Osteoblast (primary cell): ENCODE results near the gene GGACT. TPM values are rescaled to one million over a fixed set of nuclear protein-coding genes. Genes with fewer than 3 reads are reported as not detected.

Experiments
- DNase-seq: peaks from one replicate; pipeline ENCODE4 v3.0.0; 2011; ENCODE audit warnings: low spot score, mixed read lengths; ENCODE audit not compliant: insufficient read length; ENCODE audit errors: missing footprints
- H2AFZ ChIP-seq: 2 replicates; pipeline ENCODE4 v1.6.0; 2011; ENCODE audit warnings: mild to moderate bottlenecking, low read length
- H3K27ac ChIP-seq: 2 replicates; pipeline ENCODE4 v1.5.1; 2011; ENCODE audit warnings: mild to moderate bottlenecking, low read depth, low read length, moderate library complexity
- H3K27me3 ChIP-seq: 2 replicates; pipeline ENCODE4 v1.6.0; 2012; ENCODE audit warnings: mild to moderate bottlenecking, control low read depth, inconsistent platforms, low read length, moderate library complexity; ENCODE audit not compliant: insufficient read depth
- H3K36me3 ChIP-seq: 2 replicates; pipeline ENCODE4 v1.5.1; 2011; ENCODE audit warnings: mild to moderate bottlenecking, low read length, control low read depth, moderate library complexity; ENCODE audit not compliant: insufficient read depth
- H3K4me1 ChIP-seq: 2 replicates; pipeline ENCODE4 v1.5.1; 2011; ENCODE audit warnings: mild to moderate bottlenecking, low read length, control low read depth, moderate library complexity; ENCODE audit not compliant: insufficient read depth
- H3K4me2 ChIP-seq: 2 replicates; pipeline ENCODE4 v1.6.0; 2011; ENCODE audit warnings: mild to moderate bottlenecking, low read length; ENCODE audit not compliant: insufficient read depth
- H3K4me3 ChIP-seq: fragments of 200-600 bp; sonication (generic); 3 replicates; pipeline ENCODE4 v1.5.1; 2012; ENCODE audit warnings: mild to moderate bottlenecking, low read length, inconsistent platforms; ENCODE audit not compliant: insufficient read depth
- H3K79me2 ChIP-seq: 2 replicates; pipeline ENCODE4 v1.6.0; 2012; ENCODE audit warnings: mild to moderate bottlenecking, low read length, control low read depth, inconsistent platforms; ENCODE audit not compliant: insufficient read depth
- H3K9me3 ChIP-seq: 2 replicates; pipeline ENCODE4 v1.5.1; 2011; ENCODE audit warnings: low read depth, low read length, control low read depth
- H4K20me1 ChIP-seq: 2 replicates; pipeline ENCODE4 v1.6.0; 2012; ENCODE audit warnings: mild to moderate bottlenecking, low read length, control low read depth; ENCODE audit not compliant: insufficient read depth
- total RNA-seq: library from RNA; depleted of rRNA; stranded (reverse); fragments of >200 nt; gene quantifications from 2 replicates; pipeline ENCODE4 v1.2.3, GENCODE V29; 2012
- TF ChIP-seq, protein P1 (sequence below): IDR thresholded peaks from 2 replicates; pipeline ENCODE4 v1.5.1; 2011; ENCODE audit warnings: mild to moderate bottlenecking, low read depth, low read length, moderate library complexity; ENCODE audit errors: extremely low read depth

Gene GGACT
- total RNA-seq, 1 donor = 7.6 TPM

DNA sequence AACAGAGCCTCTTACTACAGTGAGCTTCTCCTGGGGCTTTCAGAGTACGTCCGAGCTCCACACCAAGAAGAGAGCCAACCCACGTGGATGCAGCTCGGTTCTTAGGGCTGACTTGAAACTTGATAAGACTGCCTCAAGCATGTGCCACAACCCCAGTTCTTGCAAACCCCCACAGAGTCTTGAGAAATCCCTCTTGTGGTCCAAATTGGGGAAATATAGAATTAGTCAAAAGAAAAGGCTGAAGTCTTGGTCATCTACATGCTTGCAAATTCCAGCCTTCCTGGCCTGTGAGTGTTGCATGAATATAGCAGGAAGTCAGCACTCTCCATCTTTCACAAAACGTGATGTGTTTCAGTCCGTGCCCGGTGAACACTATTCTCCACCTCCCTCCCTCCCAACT lies 95.2 kb downstream of the GGACT start:
- Histone ChIP-seq H2AFZ (no peak overlapping the region), H3K9me3 (no peaks in the 10 kb centered on the region), H3K79me2 (no peaks in the 10 kb centered on the region), H3K27ac (no peak overlapping the region), H3K36me3 (no peaks in the 10 kb centered on the region), H3K4me2 (no peak overlapping the region), H3K27me3 (no peaks in the 10 kb centered on the region), H3K4me1 (peaks cover 6% of the 10 kb centered on the region), H4K20me1 (no peaks in the 10 kb centered on the region), H3K4me3 (no peak overlapping the region)
- TF ChIP-seq, protein P1, sequence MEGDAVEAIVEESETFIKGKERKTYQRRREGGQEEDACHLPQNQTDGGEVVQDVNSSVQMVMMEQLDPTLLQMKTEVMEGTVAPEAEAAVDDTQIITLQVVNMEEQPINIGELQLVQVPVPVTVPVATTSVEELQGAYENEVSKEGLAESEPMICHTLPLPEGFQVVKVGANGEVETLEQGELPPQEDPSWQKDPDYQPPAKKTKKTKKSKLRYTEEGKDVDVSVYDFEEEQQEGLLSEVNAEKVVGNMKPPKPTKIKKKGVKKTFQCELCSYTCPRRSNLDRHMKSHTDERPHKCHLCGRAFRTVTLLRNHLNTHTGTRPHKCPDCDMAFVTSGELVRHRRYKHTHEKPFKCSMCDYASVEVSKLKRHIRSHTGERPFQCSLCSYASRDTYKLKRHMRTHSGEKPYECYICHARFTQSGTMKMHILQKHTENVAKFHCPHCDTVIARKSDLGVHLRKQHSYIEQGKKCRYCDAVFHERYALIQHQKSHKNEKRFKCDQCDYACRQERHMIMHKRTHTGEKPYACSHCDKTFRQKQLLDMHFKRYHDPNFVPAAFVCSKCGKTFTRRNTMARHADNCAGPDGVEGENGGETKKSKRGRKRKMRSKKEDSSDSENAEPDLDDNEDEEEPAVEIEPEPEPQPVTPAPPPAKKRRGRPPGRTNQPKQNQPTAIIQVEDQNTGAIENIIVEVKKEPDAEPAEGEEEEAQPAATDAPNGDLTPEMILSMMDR = no peak
- no peak for DNase-seq

DNA sequence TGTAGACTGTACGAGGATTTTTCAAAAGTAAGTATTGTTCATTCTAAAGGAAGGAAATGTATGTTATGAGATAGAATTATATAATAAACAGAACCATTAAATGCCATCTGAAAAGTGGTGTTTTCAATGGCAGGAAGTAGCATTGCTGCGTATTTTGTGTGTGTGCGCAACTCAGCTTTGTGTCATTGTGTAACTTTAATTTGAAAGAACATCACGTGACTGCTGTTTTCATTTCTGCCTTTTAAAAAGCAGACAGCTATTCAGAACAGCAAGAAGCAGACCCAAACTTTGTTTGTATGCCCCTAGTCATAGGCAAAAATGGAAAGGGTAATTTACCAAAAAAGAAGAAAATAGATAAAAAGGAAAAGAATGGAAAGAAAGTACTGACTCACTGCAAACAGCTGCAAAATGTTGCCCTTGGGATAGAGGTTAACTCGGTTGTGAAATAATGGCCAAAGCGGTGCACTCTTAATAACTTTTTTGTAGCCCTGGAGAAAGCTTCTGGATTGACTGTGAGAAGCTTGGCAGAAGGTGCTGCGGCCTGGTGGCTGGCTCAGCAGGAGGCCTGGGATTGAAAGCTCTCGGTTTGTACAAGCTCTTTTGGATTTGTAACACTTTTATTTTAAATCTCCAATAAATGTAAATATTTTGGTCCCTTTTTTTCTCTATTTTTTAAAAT lies 97.3 kb downstream of the GGACT start:
- DNase-seq = no peak
- no peaks in the 10 kb centered on the region for H3K9me3 ChIP-seq
- no peaks in the 10 kb centered on the region for H3K79me2 ChIP-seq
- H3K4me3 ChIP-seq = no peak overlapping the region
- no peak overlapping the region for H2AFZ ChIP-seq
- H3K27me3 ChIP-seq = no peaks in the 10 kb centered on the region
- no peaks in the 10 kb centered on the region for H4K20me1 ChIP-seq
- no peak overlapping the region for H3K27ac ChIP-seq
- peaks cover 6% of the 10 kb centered on the region for H3K4me1 ChIP-seq
- H3K4me2 ChIP-seq = no peak overlapping the region
- TF ChIP-seq, protein P1 = no peak
- no peaks in the 10 kb centered on the region for H3K36me3 ChIP-seq

DNA sequence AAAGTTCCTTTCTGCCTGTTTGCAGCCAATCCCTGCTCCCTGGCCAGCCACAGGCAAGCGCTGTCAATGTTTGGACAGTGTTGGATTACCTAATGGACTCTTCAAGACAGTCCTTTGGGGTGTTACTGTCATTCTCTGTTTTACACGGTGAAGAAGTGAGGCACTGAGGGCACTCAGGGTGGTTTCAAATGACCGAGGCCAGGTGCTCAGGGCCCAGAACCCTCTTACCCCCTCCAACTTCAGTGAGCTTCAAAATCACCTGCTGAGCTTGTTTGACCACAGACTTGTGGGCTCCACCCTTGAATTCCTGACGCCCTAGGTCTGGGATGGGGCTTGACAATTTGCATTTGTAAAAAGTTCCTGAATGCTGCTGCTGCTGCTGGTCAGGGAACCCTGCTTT lies 97.9 kb downstream of the GGACT start:
- no peak for DNase-seq
- Histone ChIP-seq H3K27ac (no peak overlapping the region), H3K9me3 (no peaks in the 10 kb centered on the region), H2AFZ (no peak overlapping the region), H3K27me3 (no peaks in the 10 kb centered on the region), H3K4me2 (no peak overlapping the region), H3K4me1 (peaks cover 6% of the 10 kb centered on the region), H3K4me3 (no peak overlapping the region), H3K36me3 (no peaks in the 10 kb centered on the region), H3K79me2 (no peaks in the 10 kb centered on the region), H4K20me1 (no peaks in the 10 kb centered on the region)
- TF ChIP-seq, protein P1 = no peak

DNA sequence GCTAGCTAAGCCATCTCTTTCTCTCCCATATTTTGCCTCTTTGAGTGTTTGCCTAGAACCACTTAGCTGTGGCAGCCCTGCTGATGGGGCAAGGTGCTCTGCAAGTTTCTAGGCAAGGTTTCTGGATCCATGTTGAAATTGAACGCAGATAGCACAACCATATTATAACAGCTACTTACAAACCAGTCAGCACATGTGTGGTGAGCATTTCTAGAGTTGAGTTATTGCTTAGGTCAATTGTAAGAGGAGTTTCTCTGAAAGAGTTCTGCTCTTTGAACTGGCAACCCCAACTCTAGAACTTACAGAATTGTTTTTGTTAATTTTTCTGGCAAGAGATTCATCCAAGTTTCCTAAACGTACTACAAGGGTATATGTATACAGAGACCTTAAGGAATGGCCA lies 103.3 kb downstream of the GGACT start:
- Histone ChIP-seq H3K4me3 (no peak overlapping the region), H3K36me3 (no peaks in the 10 kb centered on the region), H3K79me2 (no peaks in the 10 kb centered on the region), H3K27ac (no peak overlapping the region), H2AFZ (no peak overlapping the region), H3K4me2 (no peak overlapping the region), H3K4me1 (no peaks in the 10 kb centered on the region), H4K20me1 (no peaks in the 10 kb centered on the region), H3K27me3 (no peaks in the 10 kb centered on the region), H3K9me3 (no peaks in the 10 kb centered on the region)
- no peak for DNase-seq
- TF ChIP-seq, protein P1 = no peak
